T47D (cell line): ENCODE measurements around the gene ARHGEF12.

Experiments
- DNase-seq, 2 experiments: peaks; one replicate each; pipeline versions ENCODE4 v3.0.0 to v3.0.0-alpha.2; 2011 to 2012; ENCODE audit warnings: low read depth in 1 of 2, low spot score in 1 of 2
- JUND ChIP-seq: IDR thresholded peaks from 2 replicates; pipeline ENCODE4 v1.6.1; 2012; ENCODE audit warnings: low read depth
- in situ Hi-C: cut with HindIII; loops from 2 replicates; pipeline ENCODE4 v1.10.0; 2016; ENCODE audit warnings: low sequenced_read_pairs, low pct_unique_long_range_greater_than_20kb

Gene ARHGEF12

DNA sequence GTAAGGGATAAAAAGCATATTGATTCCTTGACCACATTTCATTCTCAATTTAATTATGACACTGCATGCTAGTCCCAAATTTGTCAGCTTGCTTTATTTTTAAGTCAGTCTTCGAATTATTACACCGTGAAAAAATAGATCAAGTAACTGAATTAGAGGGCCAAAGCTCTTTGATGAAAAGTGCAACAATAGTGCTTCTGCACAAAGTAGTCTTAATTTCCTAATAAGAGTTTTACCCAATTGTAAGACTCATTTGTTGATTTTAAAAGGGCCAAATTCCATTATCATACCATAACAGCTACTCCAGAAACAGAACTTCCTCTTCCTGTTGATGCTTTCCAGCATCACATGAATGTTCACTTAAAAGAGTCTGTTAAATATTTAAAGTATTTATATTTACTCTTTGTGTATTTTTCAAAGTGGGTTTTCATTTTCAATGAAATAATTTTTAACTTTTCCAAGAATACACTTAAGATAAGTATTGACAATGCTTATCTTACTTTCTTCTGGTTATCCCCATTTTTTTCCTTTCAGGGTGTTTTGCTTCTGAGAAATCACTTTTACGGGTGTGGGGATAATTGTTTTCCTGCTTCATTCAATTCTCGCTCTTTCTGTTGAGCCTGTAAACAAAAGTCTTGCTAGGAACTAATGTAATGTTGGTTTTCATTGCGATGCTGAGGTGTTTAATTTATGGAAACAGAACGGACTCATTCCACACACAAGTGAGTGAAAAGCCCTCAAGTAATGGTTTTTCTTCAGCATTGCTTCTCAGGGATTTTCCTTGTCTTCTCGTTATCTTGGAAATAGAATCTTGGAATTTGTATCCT is 2.1 kb downstream of the ARHGEF12 start:
- in situ Hi-C loops = no loop called here
- no peak for DNase-seq
- TF ChIP-seq JUND = no peak

- in situ Hi-C loops = no loop called here
- TF ChIP-seq JUND = no peak
- DNase-seq = no peak
These were observed 3.2 kb downstream of the ARHGEF12 start for GRCh38 chr11:120339394-120339890.

- DNase-seq = no peak
- in situ Hi-C loops = no loop called here
- TF ChIP-seq JUND = no peak
These were observed 4.3 kb downstream of the ARHGEF12 start for GRCh38 chr11:120340529-120340928.

- in situ Hi-C loops = no loop called here
- DNase-seq = no peak
- TF ChIP-seq JUND = no peak
These were observed 6.0 kb downstream of the ARHGEF12 start for GRCh38 chr11:120342226-120342625.

- in situ Hi-C loops = no loop called here
- DNase-seq = no peak
- TF ChIP-seq JUND = no peak
These were observed 6.5 kb downstream of the ARHGEF12 start for GRCh38 chr11:120342678-120343077.

GRCh38 chr11:120343429-120343828 is 7.2 kb downstream of the ARHGEF12 start:
- in situ Hi-C loops = no loop called here
- TF ChIP-seq JUND = no peak
- no peak for DNase-seq

DNA sequence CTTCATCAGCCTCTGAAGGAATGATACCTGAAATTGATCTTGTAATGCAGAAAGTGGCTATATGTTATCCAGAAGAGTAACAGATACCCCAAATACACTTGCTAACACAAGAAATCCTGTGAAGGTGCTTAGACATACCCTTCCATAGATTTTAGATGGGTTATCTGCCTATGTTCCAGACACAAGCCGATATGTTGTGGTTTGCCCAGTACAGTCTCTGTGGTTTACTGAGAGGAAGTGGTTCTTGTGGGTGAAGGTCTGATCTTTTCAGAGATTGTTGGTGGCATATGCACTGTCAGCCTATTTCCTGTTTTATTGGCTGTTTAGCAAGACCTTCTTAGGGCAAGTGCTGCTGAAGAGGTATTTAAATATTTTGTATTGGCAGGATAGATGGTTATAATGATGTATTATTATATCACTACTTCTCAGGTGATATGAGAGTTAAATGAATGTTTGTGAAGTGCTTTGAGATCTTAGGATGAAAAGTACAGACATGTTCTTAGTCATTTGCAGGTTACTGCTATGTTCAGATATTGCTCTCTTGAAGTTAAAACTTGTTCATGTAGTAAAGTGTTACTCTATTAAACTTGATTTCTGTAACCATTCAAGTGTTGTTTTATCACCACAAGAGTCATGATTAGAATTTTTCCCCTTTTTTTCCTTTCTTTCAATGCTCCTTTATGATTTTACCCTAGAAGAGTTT is 8.2 kb downstream of the ARHGEF12 start:
- in situ Hi-C loops = no loop called here
- no peak for TF ChIP-seq JUND
- peak in 1 of 2 experiments; percentile 41 for DNase-seq

GRCh38 chr11:120346233-120346632 is 10.0 kb downstream of the ARHGEF12 start:
- in situ Hi-C loops = no loop called here
- TF ChIP-seq JUND = no peak
- DNase-seq = no peak

- no peak for DNase-seq
- in situ Hi-C loops = no loop called here
- TF ChIP-seq JUND = no peak
These were observed 14.4 kb downstream of the ARHGEF12 start for GRCh38 chr11:120350637-120351036.

DNA sequence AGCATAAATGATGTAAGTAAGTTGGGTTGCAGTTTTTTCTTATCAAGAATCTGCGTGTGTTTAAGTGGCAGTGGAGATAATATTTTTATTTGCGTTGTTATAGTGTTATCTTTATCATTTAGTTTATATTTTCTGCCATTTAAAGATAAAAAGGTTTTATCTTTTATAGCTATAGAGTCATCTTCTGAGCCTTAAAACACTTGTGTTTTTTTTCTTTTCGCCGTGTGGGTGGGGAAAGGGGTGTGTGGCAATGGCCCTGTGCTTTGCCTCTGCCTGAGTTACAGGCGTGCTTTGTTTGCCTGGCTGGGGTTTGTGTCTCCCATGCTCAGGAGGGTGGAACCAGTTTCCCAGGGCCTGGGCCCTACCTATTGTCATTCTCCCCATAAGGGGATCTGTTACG is 16.2 kb downstream of the ARHGEF12 start:
- TF ChIP-seq JUND = no peak
- in situ Hi-C loops = no loop called here
- no peak for DNase-seq

GRCh38 chr11:120354068-120354467 is 17.9 kb downstream of the ARHGEF12 start:
- DNase-seq = peak in 1 of 2 experiments; percentile 49
- no peak for TF ChIP-seq JUND
- in situ Hi-C loops = no loop called here

GRCh38 chr11:120354779-120355178 is 18.6 kb downstream of the ARHGEF12 start:
- no peak for DNase-seq
- in situ Hi-C loops = no loop called here
- TF ChIP-seq JUND = no peak

DNA sequence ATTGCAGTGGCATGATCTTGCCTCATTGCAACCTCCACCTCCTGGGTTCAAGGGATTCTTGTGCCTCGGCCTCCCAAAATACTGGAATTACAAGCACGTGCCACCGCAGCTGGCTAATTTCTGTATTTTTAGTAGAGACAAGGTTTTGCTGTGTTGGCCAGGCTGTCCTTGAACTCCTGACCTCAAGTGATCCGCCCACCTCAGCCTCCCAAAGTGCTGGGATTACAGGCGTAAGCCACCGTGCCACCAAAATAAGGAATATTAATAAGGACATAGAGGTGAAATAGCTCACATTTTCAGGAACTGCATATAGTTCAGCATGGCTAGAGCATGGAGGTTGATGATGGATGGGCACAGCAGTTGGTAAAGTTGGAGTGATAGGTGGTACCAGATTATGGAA is 21.4 kb downstream of the ARHGEF12 start:
- DNase-seq = no peak
- in situ Hi-C loops = no loop called here
- TF ChIP-seq JUND = no peak
